Gastroesophageal sphincter (tissue), 3 donors: ENCODE measurements around the gene ABCG8.

Source experiments
- POLR2AphosphoS5 ChIP-seq: sonication (generic); formaldehyde crosslinking; IDR thresholded peaks from one replicate; pipeline ENCODE4 v1.6.1; 2017; ENCODE audit warnings: antibody characterized with exemption
- TF ChIP-seq, protein P1 (sequence below), 4 experiments: fragments of 200-600 bp in 2 of 4; fragments of 450-650 bp in 2 of 4; sonication (generic) in 1 of 4; IDR thresholded peaks; one replicate each; pipeline ENCODE4 v1.5.1; 2017 to 2019; ENCODE audit warnings: antibody characterized with exemption in 4 of 4, mild to moderate bottlenecking in 2 of 4, moderate library complexity in 2 of 4

DNA sequence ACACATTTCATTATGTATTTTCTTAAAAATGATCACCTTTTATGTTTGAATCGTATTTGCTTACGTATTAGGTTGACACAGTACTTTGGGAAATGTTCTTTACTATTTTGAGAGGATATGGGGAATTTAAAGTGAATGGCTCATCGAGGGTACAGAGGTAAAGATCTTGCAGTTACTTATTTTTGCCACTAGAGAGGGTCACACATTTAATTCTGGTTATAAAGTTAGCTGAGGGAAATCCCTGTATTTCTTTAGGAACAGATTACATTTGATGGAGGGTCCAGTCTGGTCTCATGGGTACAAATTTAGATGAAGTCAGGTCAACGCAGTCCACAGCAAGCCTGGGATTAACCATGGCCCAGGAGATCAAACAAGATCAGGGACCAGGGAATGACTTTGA, 40.5 kb upstream of the ABCG8 start:
- TF ChIP-seq, protein P1, sequence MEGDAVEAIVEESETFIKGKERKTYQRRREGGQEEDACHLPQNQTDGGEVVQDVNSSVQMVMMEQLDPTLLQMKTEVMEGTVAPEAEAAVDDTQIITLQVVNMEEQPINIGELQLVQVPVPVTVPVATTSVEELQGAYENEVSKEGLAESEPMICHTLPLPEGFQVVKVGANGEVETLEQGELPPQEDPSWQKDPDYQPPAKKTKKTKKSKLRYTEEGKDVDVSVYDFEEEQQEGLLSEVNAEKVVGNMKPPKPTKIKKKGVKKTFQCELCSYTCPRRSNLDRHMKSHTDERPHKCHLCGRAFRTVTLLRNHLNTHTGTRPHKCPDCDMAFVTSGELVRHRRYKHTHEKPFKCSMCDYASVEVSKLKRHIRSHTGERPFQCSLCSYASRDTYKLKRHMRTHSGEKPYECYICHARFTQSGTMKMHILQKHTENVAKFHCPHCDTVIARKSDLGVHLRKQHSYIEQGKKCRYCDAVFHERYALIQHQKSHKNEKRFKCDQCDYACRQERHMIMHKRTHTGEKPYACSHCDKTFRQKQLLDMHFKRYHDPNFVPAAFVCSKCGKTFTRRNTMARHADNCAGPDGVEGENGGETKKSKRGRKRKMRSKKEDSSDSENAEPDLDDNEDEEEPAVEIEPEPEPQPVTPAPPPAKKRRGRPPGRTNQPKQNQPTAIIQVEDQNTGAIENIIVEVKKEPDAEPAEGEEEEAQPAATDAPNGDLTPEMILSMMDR (IDR thresholded peaks at IDR 0.05), result peak in 1 of 4 experiments; percentile 17
- TF ChIP-seq POLR2AphosphoS5, result no peak
